GM19193 (cell line): ENCODE results near the gene SYT7.

Experiments
- POLR2A ChIP-seq: IDR thresholded peaks from 4 replicates; pipeline ENCODE4 v1.6.1; 2011; ENCODE audit not compliant: insufficient read depth, insufficient read length; ENCODE audit errors: extremely low read depth

SYT7 gene

GRCh38 chr11:61502522-61502921 is 78.4 kb downstream of the SYT7 start:
- TF ChIP-seq POLR2A = no peak

GRCh38 chr11:61499816-61500491 is 80.9 kb downstream of the SYT7 start:
- no peak for TF ChIP-seq POLR2A

- TF ChIP-seq POLR2A = no peak
Observed at GRCh38 chr11:61498767-61499341, 82.0 kb downstream of the SYT7 start.

- TF ChIP-seq POLR2A = no peak
Observed at GRCh38 chr11:61497876-61498275, 83.0 kb downstream of the SYT7 start.

GRCh38 chr11:61497473-61497872 is 83.4 kb downstream of the SYT7 start:
- TF ChIP-seq POLR2A = no peak

- no peak for TF ChIP-seq POLR2A
Observed at GRCh38 chr11:61496602-61497400, 84.1 kb downstream of the SYT7 start.

- no peak for TF ChIP-seq POLR2A
Observed at GRCh38 chr11:61495801-61496601, 84.9 kb downstream of the SYT7 start.

- TF ChIP-seq POLR2A = no peak
Observed at GRCh38 chr11:61494381-61494961, 86.4 kb downstream of the SYT7 start.

GRCh38 chr11:61491736-61492395 is 89.0 kb downstream of the SYT7 start:
- TF ChIP-seq POLR2A = no peak

GRCh38 chr11:61489833-61490721 is 90.8 kb downstream of the SYT7 start:
- TF ChIP-seq POLR2A = no peak

GRCh38 chr11:61488651-61489291 is 92.1 kb downstream of the SYT7 start:
- TF ChIP-seq POLR2A = no peak

GRCh38 chr11:61487342-61488025 is 93.4 kb downstream of the SYT7 start:
- TF ChIP-seq POLR2A = no peak
